KMS-11 (cell line): ENCODE results near the gene GXYLT2.
"Not testable (repeated sequence)": the region's sequence is repeated elsewhere in the genome, so short reads cannot be mapped to it uniquely, and the experiment has no call there.

ENCODE experiments used
- H2AFZ ChIP-seq: fragments of 200-600 bp; sonication (generic); 2 replicates; pipeline ENCODE4 v1.6.1; 2016; ENCODE audit warnings: antibody characterized with exemption, mixed run types, low read depth
- H3K27ac ChIP-seq: fragments of 200-600 bp; sonication (generic); 2 replicates; pipeline ENCODE4 v1.6.1; 2016; ENCODE audit warnings: mild to moderate bottlenecking, mixed run types
- H3K27me3 ChIP-seq: fragments of 200-600 bp; sonication (generic); 2 replicates; pipeline ENCODE4 v1.6.1; 2017; ENCODE audit warnings: mild to moderate bottlenecking, low read depth, mixed run types, moderate library complexity; ENCODE audit not compliant: insufficient read depth
- H3K36me3 ChIP-seq: fragments of 200-600 bp; sonication (generic); 2 replicates; pipeline ENCODE4 v1.6.1; 2017; ENCODE audit warnings: mild to moderate bottlenecking, mixed run types; ENCODE audit not compliant: insufficient read depth
- H3K4me1 ChIP-seq: fragments of 200-600 bp; sonication (generic); 2 replicates; pipeline ENCODE4 v1.6.1; 2016; ENCODE audit warnings: mild to moderate bottlenecking, low read depth, mixed run types; ENCODE audit not compliant: poor library complexity, severe bottlenecking
- H3K4me2 ChIP-seq: fragments of 200-600 bp; sonication (generic); 2 replicates; pipeline ENCODE4 v1.7.0; 2016; ENCODE audit warnings: mild to moderate bottlenecking, mixed run types
- H3K4me3 ChIP-seq: fragments of 200-600 bp; sonication (generic); IDR thresholded peaks from 2 replicates; pipeline ENCODE4 v1.6.1; 2017; ENCODE audit warnings: low read depth, low read length, mixed read lengths; ENCODE audit not compliant: insufficient read depth
- H3K79me2 ChIP-seq: fragments of 200-600 bp; sonication (generic); 2 replicates; pipeline ENCODE4 v1.6.1; 2016; ENCODE audit warnings: low read depth, mixed run types; ENCODE audit not compliant: insufficient read depth
- H3K9ac ChIP-seq: fragments of 200-600 bp; sonication (generic); 2 replicates; pipeline ENCODE4 v1.6.1; 2016; ENCODE audit warnings: mild to moderate bottlenecking, mixed run types
- H4K20me1 ChIP-seq: fragments of 200-600 bp; sonication (generic); 2 replicates; pipeline ENCODE4 v1.6.1; 2016; ENCODE audit warnings: mild to moderate bottlenecking, mixed run types; ENCODE audit not compliant: insufficient read depth
- TF ChIP-seq, protein P1 (sequence below): fragments of 200-600 bp; sonication (generic); conservative IDR thresholded peaks from 2 replicates; pipeline ENCODE4 v1.6.1; 2017; ENCODE audit warnings: low read depth, mild to moderate bottlenecking, antibody characterized with exemption, low read length, moderate library complexity, mixed read lengths

The GXYLT2 gene

DNA sequence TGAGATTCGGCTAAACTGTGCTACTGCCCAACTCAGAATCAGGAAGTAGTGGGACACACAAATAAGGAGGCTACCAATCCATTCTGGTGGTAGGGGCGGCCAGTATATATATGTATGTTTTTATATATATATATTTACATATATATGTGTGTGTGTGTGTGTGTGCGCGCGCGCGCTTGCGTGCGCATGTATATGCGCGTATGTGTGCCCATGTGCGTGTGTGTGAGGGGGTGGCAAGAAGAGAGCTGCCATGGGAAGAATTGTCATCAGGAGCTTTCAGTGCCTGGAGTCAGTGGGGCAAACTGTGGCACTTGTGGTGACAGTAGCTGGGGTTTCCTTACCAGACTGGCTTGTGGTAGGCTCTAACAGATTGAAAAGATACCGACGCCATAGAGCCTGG lies 26.5 kb downstream of the GXYLT2 start:
- H2AFZ ChIP-seq: no peak overlapping the region
- TF ChIP-seq, protein P1, sequence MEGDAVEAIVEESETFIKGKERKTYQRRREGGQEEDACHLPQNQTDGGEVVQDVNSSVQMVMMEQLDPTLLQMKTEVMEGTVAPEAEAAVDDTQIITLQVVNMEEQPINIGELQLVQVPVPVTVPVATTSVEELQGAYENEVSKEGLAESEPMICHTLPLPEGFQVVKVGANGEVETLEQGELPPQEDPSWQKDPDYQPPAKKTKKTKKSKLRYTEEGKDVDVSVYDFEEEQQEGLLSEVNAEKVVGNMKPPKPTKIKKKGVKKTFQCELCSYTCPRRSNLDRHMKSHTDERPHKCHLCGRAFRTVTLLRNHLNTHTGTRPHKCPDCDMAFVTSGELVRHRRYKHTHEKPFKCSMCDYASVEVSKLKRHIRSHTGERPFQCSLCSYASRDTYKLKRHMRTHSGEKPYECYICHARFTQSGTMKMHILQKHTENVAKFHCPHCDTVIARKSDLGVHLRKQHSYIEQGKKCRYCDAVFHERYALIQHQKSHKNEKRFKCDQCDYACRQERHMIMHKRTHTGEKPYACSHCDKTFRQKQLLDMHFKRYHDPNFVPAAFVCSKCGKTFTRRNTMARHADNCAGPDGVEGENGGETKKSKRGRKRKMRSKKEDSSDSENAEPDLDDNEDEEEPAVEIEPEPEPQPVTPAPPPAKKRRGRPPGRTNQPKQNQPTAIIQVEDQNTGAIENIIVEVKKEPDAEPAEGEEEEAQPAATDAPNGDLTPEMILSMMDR: no peak
- no peaks in the 10 kb centered on the region for H3K4me1 ChIP-seq
- no peak overlapping the region for H3K4me3 ChIP-seq
- no peaks in the 10 kb centered on the region for H3K27me3 ChIP-seq
- no peak overlapping the region for H3K9ac ChIP-seq
- no peaks in the 10 kb centered on the region for H3K36me3 ChIP-seq
- no peaks in the 10 kb centered on the region for H4K20me1 ChIP-seq
- H3K4me2 ChIP-seq: no peak overlapping the region
- no peak overlapping the region for H3K27ac ChIP-seq
- H3K79me2 ChIP-seq: no peaks in the 10 kb centered on the region

DNA sequence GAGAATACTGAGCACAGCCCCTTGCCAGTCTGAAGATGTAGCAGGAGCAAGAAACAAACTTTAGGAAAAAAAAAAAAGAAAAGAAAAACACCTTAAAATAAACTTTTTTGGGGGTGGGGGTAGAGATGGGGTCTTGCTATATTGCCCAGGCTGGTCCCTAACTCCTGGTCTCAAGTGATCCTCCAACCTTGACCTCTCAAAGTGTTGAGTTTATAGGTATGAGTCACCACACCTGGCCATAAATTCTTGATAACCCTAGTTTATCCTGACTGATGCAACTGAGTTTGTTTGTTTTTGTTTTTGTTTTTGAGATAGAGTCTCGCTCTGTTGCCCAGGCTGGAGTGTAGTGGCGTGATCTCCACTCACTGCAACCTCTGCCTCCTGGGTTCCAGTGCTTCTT lies 28.4 kb downstream of the GXYLT2 start:
- Histone ChIP-seq H4K20me1 (no peaks in the 10 kb centered on the region), H3K27me3 (no peaks in the 10 kb centered on the region), H3K4me2 (no peak overlapping the region), H2AFZ (no peak overlapping the region), H3K4me3 (no peak overlapping the region), H3K4me1 (no peaks in the 10 kb centered on the region), H3K79me2 (no peaks in the 10 kb centered on the region), H3K36me3 (no peaks in the 10 kb centered on the region), H3K27ac (no peak overlapping the region), H3K9ac (no peak overlapping the region)
- TF ChIP-seq, protein P1: no peak

DNA sequence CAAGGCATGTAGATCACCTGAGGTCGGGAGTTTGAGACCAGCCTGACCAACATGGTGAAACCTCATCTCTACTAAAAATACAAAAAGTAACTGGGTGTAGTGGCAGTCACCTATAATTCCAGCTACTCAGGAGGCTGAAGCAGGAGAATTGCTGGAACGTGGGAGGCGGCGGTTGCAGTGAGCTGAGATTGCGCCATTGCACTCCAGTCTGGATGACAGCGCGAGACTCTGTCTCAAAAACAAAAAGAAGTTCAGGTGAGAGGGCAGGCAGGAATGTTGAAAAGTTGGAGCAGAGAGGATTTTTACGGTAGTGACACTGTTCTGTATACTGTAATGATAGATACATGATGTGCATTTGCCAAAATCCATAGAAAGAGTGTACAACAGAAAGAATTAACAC lies 31.7 kb downstream of the GXYLT2 start:
- no peak overlapping the region for H3K4me3 ChIP-seq
- H3K4me2 ChIP-seq: no peak overlapping the region
- H3K36me3 ChIP-seq: no peaks in the 10 kb centered on the region
- TF ChIP-seq, protein P1: no peak
- no peak overlapping the region for H3K9ac ChIP-seq
- H3K4me1 ChIP-seq: no peaks in the 10 kb centered on the region
- no peak overlapping the region for H3K27ac ChIP-seq
- H4K20me1 ChIP-seq: no peaks in the 10 kb centered on the region
- no peaks in the 10 kb centered on the region for H3K79me2 ChIP-seq
- H2AFZ ChIP-seq: no peak overlapping the region
- no peaks in the 10 kb centered on the region for H3K27me3 ChIP-seq

DNA sequence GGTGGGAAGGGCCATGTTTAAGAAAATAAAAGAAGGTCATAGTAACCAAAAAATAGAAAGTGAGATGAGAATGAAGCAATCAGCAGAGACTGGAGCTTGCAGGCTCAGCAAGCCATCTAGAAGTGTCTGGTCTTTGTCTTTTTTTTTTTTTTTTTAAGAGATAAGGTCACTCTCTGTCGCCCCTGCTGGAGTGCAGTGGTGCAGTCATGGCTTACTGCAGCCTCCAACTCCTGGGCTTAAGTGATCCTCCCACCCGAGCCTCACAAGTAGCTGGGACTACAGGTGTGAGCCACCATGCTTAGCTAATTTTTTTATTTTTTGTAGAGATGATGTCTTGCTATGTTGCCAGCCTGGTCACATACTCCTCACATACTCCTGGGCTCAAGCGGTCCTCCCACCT lies 36.2 kb downstream of the GXYLT2 start:
- no peak overlapping the region for H3K9ac ChIP-seq
- no peak overlapping the region for H3K4me2 ChIP-seq
- H3K79me2 ChIP-seq: no peaks in the 10 kb centered on the region
- no peaks in the 10 kb centered on the region for H4K20me1 ChIP-seq
- no peak overlapping the region for H2AFZ ChIP-seq
- no peaks in the 10 kb centered on the region for H3K4me1 ChIP-seq
- H3K27ac ChIP-seq: no peak overlapping the region
- no peaks in the 10 kb centered on the region for H3K36me3 ChIP-seq
- H3K4me3 ChIP-seq: no peak overlapping the region
- no peaks in the 10 kb centered on the region for H3K27me3 ChIP-seq
- TF ChIP-seq, protein P1: no peak

DNA sequence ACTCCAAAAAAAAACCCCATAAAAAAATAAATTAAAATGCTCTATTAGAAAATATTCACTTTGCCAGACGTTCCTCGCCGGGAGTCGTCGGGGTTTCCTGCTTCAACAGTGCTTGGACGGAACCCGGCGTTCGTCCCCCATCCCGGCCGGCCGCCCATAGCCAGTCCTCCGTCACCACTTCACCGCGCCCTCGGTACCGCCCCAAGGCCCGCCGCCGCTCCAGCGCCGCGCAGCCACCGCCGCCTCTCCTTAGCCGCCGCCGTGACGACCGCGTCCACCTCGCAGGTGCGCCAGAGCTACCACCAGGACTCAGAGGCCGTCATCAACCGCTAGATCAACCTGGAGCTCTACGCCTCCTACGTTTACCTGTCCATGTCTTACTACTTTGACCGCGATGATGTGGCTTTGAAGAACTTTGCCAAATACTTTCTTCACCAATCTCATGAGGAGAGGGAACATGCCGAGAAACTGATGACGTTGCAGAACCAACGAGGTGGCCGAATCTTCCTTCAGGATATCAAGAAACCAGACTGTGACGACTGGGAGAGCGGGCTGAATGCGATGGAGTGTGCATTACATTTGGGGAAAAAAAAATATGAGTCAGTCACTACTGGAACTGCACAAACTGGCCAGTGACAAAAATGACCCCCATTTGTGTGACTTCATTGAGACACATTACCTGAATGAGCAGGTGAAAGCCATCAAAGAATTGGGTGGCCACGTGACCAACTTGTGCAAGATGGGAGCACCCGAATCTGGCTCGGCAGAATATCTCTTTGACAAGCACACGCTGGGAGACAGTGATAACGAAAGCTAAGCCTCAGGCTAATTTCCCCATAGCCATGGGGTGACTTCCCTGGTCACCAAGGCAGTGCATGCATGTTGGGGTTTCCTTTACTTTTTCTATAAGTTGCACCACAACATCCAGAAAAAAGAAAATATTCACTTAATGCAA lies 41.2 kb downstream of the GXYLT2 start:
- H4K20me1 ChIP-seq, H3K79me2 ChIP-seq, H3K4me1 ChIP-seq, H2AFZ ChIP-seq, H3K27me3 ChIP-seq, H3K4me3 ChIP-seq, H3K36me3 ChIP-seq, H3K27ac ChIP-seq, H3K9ac ChIP-seq, H3K4me2 ChIP-seq: not testable (repeated sequence)
